ENCODE measurements around the gene TRIM32. TPM values are rescaled to one million over a fixed set of nuclear protein-coding genes. Genes with fewer than 3 reads are reported as not detected.

TRIM32 gene
- total RNA-seq, 1 experiment from 2014 or later = 23.2 TPM

- no TSS peak for BruUV-seq (replicated peaks)
- Histone ChIP-seq H2AFZ (ENCODE audit: low read depth, low read length, poor library complexity, severe bottlenecking) (no peak overlapping the region), H3K4me1 (ENCODE audit: control insufficient read depth in 1 of 2, insufficient read depth in 2 of 2, low read length in 2 of 2) (no peaks in the 10 kb centered on the region), H3K9me2 (ENCODE audit: insufficient read depth) (no peaks in the 10 kb centered on the region), H3K4me3 (replicated peaks in 1 of 2; ENCODE audit: low read depth in 1 of 2, low read length in 2 of 2) (no peak overlapping the region), H3K27ac (ENCODE audit: low read depth, low read length) (no peak overlapping the region), H3K9ac (ENCODE audit: low read length) (no peak overlapping the region), H3K9me3 (ENCODE audit: control insufficient read depth in 1 of 2, insufficient read depth in 1 of 2, low read depth in 1 of 2, low read length in 2 of 2) (no peaks in the 10 kb centered on the region), H3K79me2 (ENCODE audit: insufficient read depth, low read length) (no peaks in the 10 kb centered on the region), H3K27me3 (ENCODE audit: insufficient read depth, low read length) (peaks cover 52% of the 10 kb centered on the region; the same call in 1 of the 2 replicates), H3K36me3 (ENCODE audit: control insufficient read depth in 1 of 2, insufficient read depth in 2 of 2, low read length in 2 of 2) (no peaks in the 10 kb centered on the region), H3K4me2 (ENCODE audit: low read length) (no peak overlapping the region), H4K20me1 (ENCODE audit: insufficient read depth) (no peaks in the 10 kb centered on the region)
- ChIA-PET CTCF (no interaction called here), POLR2A (no interaction called here), RAD21 (ENCODE audit: low non-redundant PET in 1 of 2, low total read pairs in 2 of 2, uncharacterized antibody in 2 of 2, unreplicated experiment in 2 of 2) (no interaction called here)
- DNase-seq (ENCODE audit: low read depth, low spot score) (no peak), ATAC-seq (no peak)
- TF ChIP-seq, protein P1, sequence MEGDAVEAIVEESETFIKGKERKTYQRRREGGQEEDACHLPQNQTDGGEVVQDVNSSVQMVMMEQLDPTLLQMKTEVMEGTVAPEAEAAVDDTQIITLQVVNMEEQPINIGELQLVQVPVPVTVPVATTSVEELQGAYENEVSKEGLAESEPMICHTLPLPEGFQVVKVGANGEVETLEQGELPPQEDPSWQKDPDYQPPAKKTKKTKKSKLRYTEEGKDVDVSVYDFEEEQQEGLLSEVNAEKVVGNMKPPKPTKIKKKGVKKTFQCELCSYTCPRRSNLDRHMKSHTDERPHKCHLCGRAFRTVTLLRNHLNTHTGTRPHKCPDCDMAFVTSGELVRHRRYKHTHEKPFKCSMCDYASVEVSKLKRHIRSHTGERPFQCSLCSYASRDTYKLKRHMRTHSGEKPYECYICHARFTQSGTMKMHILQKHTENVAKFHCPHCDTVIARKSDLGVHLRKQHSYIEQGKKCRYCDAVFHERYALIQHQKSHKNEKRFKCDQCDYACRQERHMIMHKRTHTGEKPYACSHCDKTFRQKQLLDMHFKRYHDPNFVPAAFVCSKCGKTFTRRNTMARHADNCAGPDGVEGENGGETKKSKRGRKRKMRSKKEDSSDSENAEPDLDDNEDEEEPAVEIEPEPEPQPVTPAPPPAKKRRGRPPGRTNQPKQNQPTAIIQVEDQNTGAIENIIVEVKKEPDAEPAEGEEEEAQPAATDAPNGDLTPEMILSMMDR (IDR thresholded peaks at IDR 0.05 in 2 of 3, conservative IDR thresholded peaks at IDR 0.05 in 1 of 3; ENCODE audit: borderline replicate concordance in 1 of 3, insufficient read depth in 1 of 3, low read depth in 2 of 3, low read length in 2 of 3) = no peak
- no peak for TF ChIP-seq ZNF274 (IDR thresholded peaks at IDR 0.05; ENCODE audit: low read depth, low read length)
- TF ChIP-seq SIN3A (IDR thresholded peaks at IDR 0.05; ENCODE audit: low read depth) = no peak
- TF ChIP-seq TCF7L2 (IDR thresholded peaks at IDR 0.05; ENCODE audit: borderline replicate concordance, extremely low read depth, insufficient read depth, insufficient read length) = no peak
- TF ChIP-seq POLR2A (IDR thresholded peaks at IDR 0.05; ENCODE audit: borderline replicate concordance, extremely low read depth, insufficient read depth, insufficient read length) = no peak
- no peak for TF ChIP-seq ZFX (IDR thresholded peaks at IDR 0.05)
- no peak for TF ChIP-seq CEBPB (IDR thresholded peaks at IDR 0.05; ENCODE audit: low read depth)
- TF ChIP-seq POLR2AphosphoS5 (IDR thresholded peaks at IDR 0.05; ENCODE audit: low read depth, low read length) = no peak
- TF ChIP-seq, protein P2, sequence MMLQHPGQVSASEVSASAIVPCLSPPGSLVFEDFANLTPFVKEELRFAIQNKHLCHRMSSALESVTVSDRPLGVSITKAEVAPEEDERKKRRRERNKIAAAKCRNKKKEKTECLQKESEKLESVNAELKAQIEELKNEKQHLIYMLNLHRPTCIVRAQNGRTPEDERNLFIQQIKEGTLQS (IDR thresholded peaks at IDR 0.05) = no peak
- TF ChIP-seq SRF (IDR thresholded peaks at IDR 0.05; ENCODE audit: low read depth) = no peak
- no peak for TF ChIP-seq JUND (IDR thresholded peaks at IDR 0.05)
- TF ChIP-seq EZH2 (IDR thresholded peaks at IDR 0.05) = no peak
- no peak for TF ChIP-seq FOSL1 (IDR thresholded peaks at IDR 0.05; ENCODE audit: low read depth)
- intact Hi-C loops (cut with micrococcal nuclease) = no loop called here
Measured at GRCh38 chr9:116724123-116724522, 37.0 kb downstream of the TRIM32 start.
